ENCODE data around the gene FCHSD1.

FCHSD1 gene

GRCh38 chr5:141618804-141619554 lies 32.2 kb downstream of the FCHSD1 start, which contains the start of gene DIAPH1:
Gene DIAPH1 (minus strand): TSS chr5:141619000. CDS start chr5:141618914, 86 bp downstream.
- ATAC-seq: peak; percentile 95
- TF ChIP-seq ZFP3 (CRISPR knock-in tag; IDR thresholded peaks at IDR 0.05) (no peak), ISL1 (CRISPR knock-in tag; IDR thresholded peaks at IDR 0.05) (no peak), ZFP30 (CRISPR knock-in tag; IDR thresholded peaks at IDR 0.05) (no peak), ZNF8 (CRISPR knock-in tag; IDR thresholded peaks at IDR 0.05) (no peak), GLIS3 (CRISPR knock-in tag; IDR thresholded peaks at IDR 0.05) (0 out of 2 replicates have a peak, but pooled peaks have one; percentile 48), ZNF70 (CRISPR knock-in tag; IDR thresholded peaks at IDR 0.05) (no peak), PPARA (CRISPR knock-in tag; IDR thresholded peaks at IDR 0.05; ENCODE audit: borderline replicate concordance) (no peak)

DNA sequence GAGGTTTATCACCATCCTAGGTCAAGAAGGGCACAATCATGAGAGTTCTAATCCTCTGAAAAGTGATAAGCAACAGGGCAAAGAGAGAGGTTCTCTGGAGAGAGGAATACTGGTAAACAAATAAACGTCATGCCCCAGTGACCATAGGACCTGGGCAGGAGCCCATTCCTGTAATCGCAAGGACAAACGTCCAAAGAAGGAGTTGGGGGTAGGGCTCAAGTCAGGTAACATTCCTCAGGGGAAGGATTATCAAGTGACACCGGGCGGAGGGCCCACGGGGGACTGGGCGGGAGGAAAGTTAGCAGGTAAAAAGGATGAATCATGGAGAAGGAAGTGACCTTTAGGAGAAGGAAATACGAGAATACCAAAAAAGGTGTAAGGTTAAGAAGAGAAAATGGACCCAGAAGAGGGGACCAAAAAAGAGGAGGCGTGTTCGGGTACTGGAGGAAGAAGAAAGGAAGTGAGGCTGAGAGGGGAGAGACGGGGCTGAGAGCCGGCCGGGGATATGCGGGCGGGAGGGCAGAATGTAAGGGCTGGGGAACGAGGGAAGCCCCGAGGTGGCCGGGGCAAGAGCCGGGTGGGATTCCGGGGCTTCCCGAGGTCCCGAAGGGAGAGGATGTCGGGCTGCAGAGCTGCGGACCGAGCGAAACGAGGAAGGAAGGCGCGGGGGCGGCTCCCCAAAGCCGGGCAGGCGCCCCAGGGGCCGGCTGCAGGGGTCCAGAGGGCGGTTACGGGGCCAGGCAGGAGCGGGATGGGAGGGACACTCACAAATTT lies 33.0 kb downstream of the FCHSD1 start:
- TF ChIP-seq PPARA (CRISPR knock-in tag; IDR thresholded peaks at IDR 0.05; ENCODE audit: borderline replicate concordance): no peak
- TF ChIP-seq GLIS3 (CRISPR knock-in tag; IDR thresholded peaks at IDR 0.05): no peak
- TF ChIP-seq BACH2 (CRISPR knock-in tag; IDR thresholded peaks at IDR 0.05; ENCODE audit: borderline replicate concordance): no peak
- TF ChIP-seq ZNF70 (CRISPR knock-in tag; IDR thresholded peaks at IDR 0.05): no peak
- no peak for TF ChIP-seq CREB5 (CRISPR knock-in tag; IDR thresholded peaks at IDR 0.05; ENCODE audit: low read depth)
- TF ChIP-seq, protein P1, sequence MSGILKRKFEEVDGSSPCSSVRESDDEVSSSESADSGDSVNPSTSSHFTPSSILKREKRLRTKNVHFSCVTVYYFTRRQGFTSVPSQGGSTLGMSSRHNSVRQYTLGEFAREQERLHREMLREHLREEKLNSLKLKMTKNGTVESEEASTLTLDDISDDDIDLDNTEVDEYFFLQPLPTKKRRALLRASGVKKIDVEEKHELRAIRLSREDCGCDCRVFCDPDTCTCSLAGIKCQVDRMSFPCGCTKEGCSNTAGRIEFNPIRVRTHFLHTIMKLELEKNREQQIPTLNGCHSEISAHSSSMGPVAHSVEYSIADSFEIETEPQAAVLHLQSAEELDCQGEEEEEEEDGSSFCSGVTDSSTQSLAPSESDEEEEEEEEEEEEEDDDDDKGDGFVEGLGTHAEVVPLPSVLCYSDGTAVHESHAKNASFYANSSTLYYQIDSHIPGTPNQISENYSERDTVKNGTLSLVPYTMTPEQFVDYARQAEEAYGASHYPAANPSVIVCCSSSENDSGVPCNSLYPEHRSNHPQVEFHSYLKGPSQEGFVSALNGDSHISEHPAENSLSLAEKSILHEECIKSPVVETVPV (CRISPR knock-in tag; IDR thresholded peaks at IDR 0.05): no peak
- TF ChIP-seq OSR1 (CRISPR knock-in tag; IDR thresholded peaks at IDR 0.05): no peak
- TF ChIP-seq ZC3H10 (CRISPR knock-in tag; IDR thresholded peaks at IDR 0.05): no peak
- TF ChIP-seq ZNF8 (CRISPR knock-in tag; IDR thresholded peaks at IDR 0.05): no peak
- no peak for TF ChIP-seq TSHZ2 (CRISPR knock-in tag; IDR thresholded peaks at IDR 0.05)
- no peak for TF ChIP-seq SNAI2 (CRISPR knock-in tag; IDR thresholded peaks at IDR 0.05)
- no peak for TF ChIP-seq ARNTL (CRISPR knock-in tag; IDR thresholded peaks at IDR 0.05; ENCODE audit: borderline replicate concordance, low read depth)
- TF ChIP-seq ZFP3 (CRISPR knock-in tag; IDR thresholded peaks at IDR 0.05): no peak
- no peak for TF ChIP-seq TOX (CRISPR knock-in tag; IDR thresholded peaks at IDR 0.05; ENCODE audit: borderline replicate concordance)
- no peak for TF ChIP-seq ZNF565 (CRISPR knock-in tag; conservative IDR thresholded peaks at IDR 0.05; ENCODE audit: low read depth)
- TF ChIP-seq PATZ1 (CRISPR knock-in tag; IDR thresholded peaks at IDR 0.05; ENCODE audit: borderline replicate concordance): no peak
- ATAC-seq: peak; percentile 55

DNA sequence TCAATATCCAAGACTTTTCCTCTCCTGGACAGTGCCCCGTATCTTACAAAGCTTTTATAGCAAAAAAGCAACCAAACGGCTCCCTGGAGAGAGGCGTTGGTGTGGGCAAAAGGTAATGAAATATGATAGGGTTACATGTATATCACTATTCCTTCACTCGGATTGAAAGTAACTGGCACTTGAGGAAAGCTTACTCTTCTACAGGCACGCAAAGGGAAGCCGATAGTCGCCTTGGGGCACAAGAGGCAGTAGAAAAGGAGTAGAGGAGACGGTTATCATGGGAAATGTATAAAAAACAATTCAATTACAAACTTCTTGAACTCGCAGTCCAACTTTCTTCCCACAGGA lies 33.6 kb downstream of the FCHSD1 start:
- TF ChIP-seq CREB5 (CRISPR knock-in tag; IDR thresholded peaks at IDR 0.05; ENCODE audit: low read depth): no peak
- no peak for TF ChIP-seq ARNTL (CRISPR knock-in tag; IDR thresholded peaks at IDR 0.05; ENCODE audit: borderline replicate concordance, low read depth)
- no peak for TF ChIP-seq ZC3H10 (CRISPR knock-in tag; IDR thresholded peaks at IDR 0.05)
- no peak for TF ChIP-seq TSHZ2 (CRISPR knock-in tag; IDR thresholded peaks at IDR 0.05)
- no peak for TF ChIP-seq GLIS3 (CRISPR knock-in tag; IDR thresholded peaks at IDR 0.05)
- TF ChIP-seq BACH2 (CRISPR knock-in tag; IDR thresholded peaks at IDR 0.05; ENCODE audit: borderline replicate concordance): no peak
- no peak for TF ChIP-seq ZNF565 (CRISPR knock-in tag; conservative IDR thresholded peaks at IDR 0.05; ENCODE audit: low read depth)
- no peak for TF ChIP-seq CSDC2 (CRISPR knock-in tag; IDR thresholded peaks at IDR 0.05)
- TF ChIP-seq, protein P2, sequence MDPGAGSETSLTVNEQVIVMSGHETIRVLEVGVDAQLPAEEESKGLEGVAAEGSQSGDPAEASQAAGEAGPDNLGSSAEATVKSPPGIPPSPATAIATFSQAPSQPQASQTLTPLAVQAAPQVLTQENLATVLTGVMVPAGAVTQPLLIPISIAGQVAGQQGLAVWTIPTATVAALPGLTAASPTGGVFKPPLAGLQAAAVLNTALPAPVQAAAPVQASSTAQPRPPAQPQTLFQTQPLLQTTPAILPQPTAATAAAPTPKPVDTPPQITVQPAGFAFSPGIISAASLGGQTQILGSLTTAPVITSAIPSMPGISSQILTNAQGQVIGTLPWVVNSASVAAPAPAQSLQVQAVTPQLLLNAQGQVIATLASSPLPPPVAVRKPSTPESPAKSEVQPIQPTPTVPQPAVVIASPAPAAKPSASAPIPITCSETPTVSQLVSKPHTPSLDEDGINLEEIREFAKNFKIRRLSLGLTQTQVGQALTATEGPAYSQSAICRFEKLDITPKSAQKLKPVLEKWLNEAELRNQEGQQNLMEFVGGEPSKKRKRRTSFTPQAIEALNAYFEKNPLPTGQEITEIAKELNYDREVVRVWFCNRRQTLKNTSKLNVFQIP (CRISPR knock-in tag; IDR thresholded peaks at IDR 0.05; ENCODE audit: borderline replicate concordance, low read depth): no peak
- TF ChIP-seq PPARA (CRISPR knock-in tag; IDR thresholded peaks at IDR 0.05; ENCODE audit: borderline replicate concordance): no peak
- TF ChIP-seq OSR1 (CRISPR knock-in tag; IDR thresholded peaks at IDR 0.05): no peak
- ATAC-seq: no peak

Data from SK-N-SH treated with all-trans-retinoic acid at 6 μM for 48 hours (cell line).